ENCODE measurements around the gene MCHR1. TPM values are rescaled to one million over a fixed set of nuclear protein-coding genes. Genes with fewer than 3 reads are reported as not detected.

Gene MCHR1
- total and polyA plus RNA-seq, 2 of the 13 experiments (the other 11 are each of a cell fraction or from before 2014, with no cell fraction given): 0.40 to 0.83 TPM

GRCh38 chr22:40635940-40636379, 43.3 kb upstream of the MCHR1 start (continued):
- TF ChIP-seq ZNF720 (CRISPR knock-in tag; IDR thresholded peaks at IDR 0.05) (no peak), POLR2AphosphoS5 (IDR thresholded peaks at IDR 0.05; ENCODE audit: low read depth, low read length) (no peak), ZNF414 (CRISPR knock-in tag; IDR thresholded peaks at IDR 0.05) (0 out of 2 replicates have a peak, but pooled peaks have one; percentile 13), ZBTB8A (CRISPR knock-in tag; IDR thresholded peaks at IDR 0.05; ENCODE audit: borderline replicate concordance, low read depth) (no peak), KAT7 (CRISPR knock-in tag; IDR thresholded peaks at IDR 0.05; ENCODE audit: borderline replicate concordance) (0 out of 2 replicates have a peak, but pooled peaks have one; percentile 24), RFXAP (CRISPR knock-in tag; IDR thresholded peaks at IDR 0.05; ENCODE audit: borderline replicate concordance) (no peak), ZNF703 (CRISPR knock-in tag; IDR thresholded peaks at IDR 0.05; ENCODE audit: borderline replicate concordance) (0 out of 2 replicates have a peak, but pooled peaks have one; percentile 72), FOXC1 (CRISPR knock-in tag; IDR thresholded peaks at IDR 0.05; ENCODE audit: borderline replicate concordance) (0 out of 2 replicates have a peak, but pooled peaks have one; percentile 3), ISL2 (CRISPR knock-in tag; IDR thresholded peaks at IDR 0.05) (no peak), ZBTB38 (CRISPR knock-in tag; IDR thresholded peaks at IDR 0.05) (0 out of 2 replicates have a peak, but pooled peaks have one; percentile 9), PREB (CRISPR knock-in tag; IDR thresholded peaks at IDR 0.05) (no peak), ZNF232 (CRISPR knock-in tag; IDR thresholded peaks at IDR 0.05; ENCODE audit: borderline replicate concordance) (no peak), ZNF367 (CRISPR knock-in tag; IDR thresholded peaks at IDR 0.05; ENCODE audit: borderline replicate concordance) (no peak), MEIS1 (CRISPR knock-in tag; IDR thresholded peaks at IDR 0.05; ENCODE audit: borderline replicate concordance) (no peak), SP140L (CRISPR knock-in tag; IDR thresholded peaks at IDR 0.05; ENCODE audit: borderline replicate concordance) (no peak), ZNF121 (CRISPR knock-in tag; IDR thresholded peaks at IDR 0.05) (no peak), ZNF292 (CRISPR knock-in tag; IDR thresholded peaks at IDR 0.05; ENCODE audit: borderline replicate concordance, low read depth) (0 out of 2 replicates have a peak, but pooled peaks have one; percentile 8), MIER2 (CRISPR knock-in tag; IDR thresholded peaks at IDR 0.05) (no peak), MIER3 (CRISPR knock-in tag; IDR thresholded peaks at IDR 0.05; ENCODE audit: borderline replicate concordance) (no peak)

All from HepG2 (cell line).